Measurements from ENCODE around the gene USP9X. TPM values are rescaled to one million over a fixed set of nuclear protein-coding genes. Genes with fewer than 3 reads are reported as not detected.

Gene USP9X
- total and polyA plus RNA-seq, 2 donors (not counting 3 experiments of a cell fraction or from before 2014, with no cell fraction given), result 13.7 to 66.8 TPM

DNA sequence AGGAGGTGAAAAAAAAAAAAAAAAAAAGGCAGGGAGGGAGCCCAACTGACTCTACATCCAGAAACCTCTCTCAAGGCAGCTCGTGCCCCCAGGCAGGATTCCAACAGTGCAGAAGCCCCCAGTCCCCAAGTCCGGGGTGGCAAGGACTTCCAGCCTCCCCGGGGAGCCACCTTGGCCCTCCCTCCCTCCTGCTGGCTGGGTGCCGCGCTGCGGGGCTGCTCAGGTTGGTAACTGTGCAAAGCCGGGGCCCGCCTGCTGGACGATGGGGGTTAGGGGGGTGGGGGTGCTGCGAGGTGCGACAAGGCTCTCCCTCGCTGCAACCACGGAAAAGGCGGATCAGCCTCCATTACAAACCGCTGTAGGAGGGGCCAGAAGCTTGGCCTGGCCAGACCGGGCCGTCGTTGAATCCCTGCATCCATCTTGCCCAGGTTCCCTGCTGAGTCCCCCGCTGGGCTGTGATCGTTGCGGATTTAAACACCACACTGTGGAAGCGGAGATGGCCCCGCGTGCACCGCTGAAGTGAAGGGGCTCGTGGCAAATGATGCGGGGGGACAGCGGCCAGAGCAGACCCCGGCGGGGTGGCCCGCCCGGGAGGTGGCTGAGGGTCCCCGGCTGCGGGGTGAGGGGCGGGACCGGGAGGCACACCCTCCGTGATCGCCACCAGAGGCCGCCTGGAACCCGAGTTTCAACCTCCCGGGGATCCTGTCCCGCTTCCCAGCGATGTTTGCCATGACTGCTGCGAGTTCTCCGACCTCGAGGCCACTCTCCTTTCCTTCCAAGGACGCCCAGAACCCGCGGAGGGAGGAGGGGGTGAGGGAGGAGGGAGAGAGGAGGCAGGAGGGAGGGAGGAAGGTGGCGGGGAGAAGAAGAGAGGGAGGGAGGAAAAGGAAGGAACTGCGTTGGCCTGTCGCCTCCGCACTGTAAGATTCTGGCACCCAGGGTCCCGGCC, 190.7 kb downstream of the USP9X start:
- intact Hi-C loops (cut with micrococcal nuclease), result loop anchor here (1.0 to 10.0 kb wide), 5 partner anchors 54 to 479 kb away; no protein-coding TSS in a partner anchor
- TF ChIP-seq POLR2A (IDR thresholded peaks at IDR 0.05; ENCODE audit: low read depth, low read length) (no peak), EZH2 (IDR thresholded peaks at IDR 0.05; ENCODE audit: borderline replicate concordance, low read depth, low read length, severe bottlenecking) (no peak), JUN (IDR thresholded peaks at IDR 0.05; ENCODE audit: borderline replicate concordance, insufficient read depth, insufficient read length, low read depth) (no peak)
- TF ChIP-seq, protein P1, sequence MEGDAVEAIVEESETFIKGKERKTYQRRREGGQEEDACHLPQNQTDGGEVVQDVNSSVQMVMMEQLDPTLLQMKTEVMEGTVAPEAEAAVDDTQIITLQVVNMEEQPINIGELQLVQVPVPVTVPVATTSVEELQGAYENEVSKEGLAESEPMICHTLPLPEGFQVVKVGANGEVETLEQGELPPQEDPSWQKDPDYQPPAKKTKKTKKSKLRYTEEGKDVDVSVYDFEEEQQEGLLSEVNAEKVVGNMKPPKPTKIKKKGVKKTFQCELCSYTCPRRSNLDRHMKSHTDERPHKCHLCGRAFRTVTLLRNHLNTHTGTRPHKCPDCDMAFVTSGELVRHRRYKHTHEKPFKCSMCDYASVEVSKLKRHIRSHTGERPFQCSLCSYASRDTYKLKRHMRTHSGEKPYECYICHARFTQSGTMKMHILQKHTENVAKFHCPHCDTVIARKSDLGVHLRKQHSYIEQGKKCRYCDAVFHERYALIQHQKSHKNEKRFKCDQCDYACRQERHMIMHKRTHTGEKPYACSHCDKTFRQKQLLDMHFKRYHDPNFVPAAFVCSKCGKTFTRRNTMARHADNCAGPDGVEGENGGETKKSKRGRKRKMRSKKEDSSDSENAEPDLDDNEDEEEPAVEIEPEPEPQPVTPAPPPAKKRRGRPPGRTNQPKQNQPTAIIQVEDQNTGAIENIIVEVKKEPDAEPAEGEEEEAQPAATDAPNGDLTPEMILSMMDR (IDR thresholded peaks at IDR 0.05; ENCODE audit: extremely low read depth in 1 of 2, insufficient read depth in 1 of 2, low read depth in 1 of 2, low read length in 2 of 2), result peak; percentile 49 to 61

More for the DNA sequence above, 190.7 kb downstream of the USP9X start:
- peak overlapping the region; percentile 93 for H2AFZ ChIP-seq (ENCODE audit: low read depth, low read length)
- H3K4me1 ChIP-seq (ENCODE audit: control insufficient read depth, extremely low read depth, insufficient read depth, low read length), result peaks cover 9% of the 10 kb centered on the region
- peak overlapping the region; percentile 65 for H3K9ac ChIP-seq (replicated peaks; ENCODE audit: extremely low read depth, insufficient read depth, low read length)
- no TSS peak for BruUV-seq (replicated peaks)
- no peaks in the 10 kb centered on the region for H3K36me3 ChIP-seq (ENCODE audit: control insufficient read depth in 2 of 2, extremely low read depth in 1 of 2, insufficient read depth in 2 of 2, low read length in 2 of 2)
- ChIA-PET POLR2A (no interaction called here), CTCF (no interaction called here)
- H3K27me3 ChIP-seq (ENCODE audit: control insufficient read depth in 2 of 2, insufficient read depth in 2 of 2, low read length in 2 of 2), result no peaks in the 10 kb centered on the region
- no peaks in the 10 kb centered on the region for H3K9me1 ChIP-seq (replicated peaks; ENCODE audit: control insufficient read depth, extremely low read depth, insufficient read depth, low read length)
- no peaks in the 10 kb centered on the region for H4K20me1 ChIP-seq (replicated peaks; ENCODE audit: control insufficient read depth, extremely low read depth, insufficient read depth, low read length)
- peak; percentile 87 for FAIRE-seq
- dilution Hi-C loops (cut with MboI; ENCODE audit: extremely low pct_ligation_motif_present, low sequenced_read_pairs), result no loop called here
- no peaks in the 10 kb centered on the region for H3K9me3 ChIP-seq (replicated peaks; ENCODE audit: control insufficient read depth, insufficient read depth, low read length)
- H3K27ac ChIP-seq (ENCODE audit: insufficient read depth, low read depth, low read length), result no peak overlapping the region
- peak overlapping the region; percentile 72 for H3K4me2 ChIP-seq (ENCODE audit: insufficient read depth, low read length)
- peak; percentile 48 for DNase-seq (ENCODE audit: low read depth, low spot score)
- H3K4me3 ChIP-seq (replicated peaks in 1 of 3; ENCODE audit: insufficient read depth in 1 of 3, low read depth in 1 of 3, low read length in 3 of 3), result peak overlapping the region; percentile 52 to 58 (median 53)
- H3K79me2 ChIP-seq (ENCODE audit: control insufficient read depth, insufficient read depth, low read length), result no peaks in the 10 kb centered on the region
